Right lung (tissue), 5 donors: ENCODE data around the gene CD36. TPM values are rescaled to one million over a fixed set of nuclear protein-coding genes. Genes with fewer than 3 reads are reported as not detected.
"Not testable (repeated sequence)": the region's sequence is repeated elsewhere in the genome, so short reads cannot be mapped to it uniquely, and the experiment has no call there.

Experiments used
- DNase-seq, 2 donors: peaks; one replicate each; pipeline ENCODE4 v3.0.0-alpha.2; 2013
- polyA plus RNA-seq, 5 donors: library from polyadenylated mRNA; unstranded; fragments of 120-200 nt; gene quantifications; one replicate each; pipeline versions ENCODE4 v1.2.1 to v1.2.3, GENCODE V29; 2013; ENCODE audit warnings: inconsistent platforms in 1 of 5, low replicate concordance in 1 of 5; ENCODE audit not compliant: insufficient read length in 5 of 5, insufficient read depth in 1 of 5

The CD36 gene
- polyA plus RNA-seq, 5 donors = 197 to 402 (median 283) TPM

GRCh38 chr7:80649011-80649410 is 10.6 kb downstream of the CD36 start:
- no peak for DNase-seq

GRCh38 chr7:80650030-80650429 is 11.6 kb downstream of the CD36 start:
- DNase-seq = no peak

- DNase-seq = no peak
These were observed 13.0 kb downstream of the CD36 start for GRCh38 chr7:80651471-80651870.

GRCh38 chr7:80653244-80653643 is 14.8 kb downstream of the CD36 start:
- DNase-seq = no peak

- DNase-seq = peak in 1 of 2 donors; percentile 24
These were observed 16.5 kb downstream of the CD36 start for GRCh38 chr7:80654887-80655340.

- DNase-seq = no peak
These were observed 17.6 kb downstream of the CD36 start for GRCh38 chr7:80656029-80656428.

GRCh38 chr7:80659120-80660055 is 20.9 kb downstream of the CD36 start:
- DNase-seq = peak in 1 of 2 donors; percentile 22

GRCh38 chr7:80660939-80661338 is 22.5 kb downstream of the CD36 start:
- no peak for DNase-seq

- DNase-seq = no peak
These were observed 23.3 kb downstream of the CD36 start for GRCh38 chr7:80661729-80662128.

- no peak for DNase-seq
These were observed 23.8 kb downstream of the CD36 start for GRCh38 chr7:80662252-80662651.

GRCh38 chr7:80665526-80665925 is 27.1 kb downstream of the CD36 start:
- DNase-seq = no peak

GRCh38 chr7:80666376-80666775 is 27.9 kb downstream of the CD36 start:
- DNase-seq = no peak

GRCh38 chr7:80669367-80669766 is 30.9 kb downstream of the CD36 start:
- not testable (repeated sequence) for DNase-seq

GRCh38 chr7:80671744-80672143 is 33.3 kb downstream of the CD36 start:
- DNase-seq = no peak

GRCh38 chr7:80675090-80675489 is 36.6 kb downstream of the CD36 start:
- no peak for DNase-seq

- DNase-seq = no peak
These were observed 38.0 kb downstream of the CD36 start for GRCh38 chr7:80676404-80676803.

- no peak for DNase-seq
These were observed 39.2 kb downstream of the CD36 start for GRCh38 chr7:80677629-80678028.

GRCh38 chr7:80678707-80679106 is 40.3 kb downstream of the CD36 start:
- DNase-seq = no peak

- no peak for DNase-seq
These were observed 41.8 kb downstream of the CD36 start for GRCh38 chr7:80679921-80680907.

GRCh38 chr7:80681272-80681885 is 42.9 kb downstream of the CD36 start:
- no peak for DNase-seq

- DNase-seq = no peak
These were observed 44.3 kb downstream of the CD36 start for GRCh38 chr7:80682744-80683143.

GRCh38 chr7:80686576-80686975 is 48.1 kb downstream of the CD36 start:
- no peak for DNase-seq
